ENCODE measurements around the gene NFAT5. TPM values are rescaled to one million over a fixed set of nuclear protein-coding genes. Genes with fewer than 3 reads are reported as not detected.
"Not testable (repeated sequence)": the region's sequence is repeated elsewhere in the genome, so short reads cannot be mapped to it uniquely, and the experiment has no call there.

NFAT5 gene
- total RNA-seq, 1 donor from 2014 or later = 48.9 TPM

DNA sequence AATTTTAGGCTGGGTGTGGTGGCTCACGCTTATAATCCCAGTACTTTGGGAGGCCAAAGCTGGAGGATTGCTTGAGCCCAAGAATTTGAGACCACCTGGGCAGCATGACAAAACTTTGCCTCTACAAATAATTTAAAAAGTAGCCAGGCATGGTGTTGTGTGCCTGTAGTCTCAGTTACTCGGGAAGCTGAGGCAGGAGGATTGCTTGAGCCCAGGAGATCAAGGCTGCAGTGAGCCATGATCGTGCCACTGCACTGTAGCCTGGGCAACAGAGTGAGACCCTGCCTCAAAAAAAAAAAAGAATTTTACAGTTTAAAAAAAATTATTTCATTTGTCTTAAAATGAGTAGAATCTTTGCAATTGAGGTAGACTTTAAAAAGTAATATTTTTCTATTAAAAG is 78.2 kb downstream of the NFAT5 start:
- H3K36me3 ChIP-seq = peaks cover 16 to 21% of the 10 kb centered on the region in 2 donors
- not testable (repeated sequence) for H3K27me3 ChIP-seq; H3K4me1 ChIP-seq; H3K4me3 ChIP-seq; H3K27ac ChIP-seq; H3K9me3 ChIP-seq; DNase-seq (ENCODE audit: low spot score in 2 of 2)
- intact Hi-C loops (cut with DNase I) = loop anchor here (10.0 kb wide), 1 partner anchor 249 kb away; no protein-coding TSS in a partner anchor

DNA sequence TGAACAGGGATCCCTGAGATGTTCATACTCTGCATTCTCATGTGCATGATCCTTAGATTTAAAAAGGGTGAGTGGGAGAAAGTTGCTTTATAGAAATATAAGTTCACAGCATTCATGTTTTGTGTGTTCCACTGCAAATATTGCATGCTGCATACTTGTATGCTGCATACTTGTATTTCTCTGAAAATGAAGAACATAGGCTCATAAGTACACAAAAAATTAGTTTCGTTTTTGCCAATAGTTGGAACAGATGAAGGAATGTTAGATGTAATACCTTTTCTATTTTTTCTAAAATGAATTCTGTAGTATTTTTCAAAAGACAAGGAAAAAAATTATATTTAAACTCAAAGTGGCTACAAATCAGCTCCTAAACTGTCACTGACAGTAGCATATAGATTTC is 79.0 kb downstream of the NFAT5 start:
- H3K4me1 ChIP-seq = peaks cover 0 to 2% of the 10 kb centered on the region in 2 donors
- DNase-seq (ENCODE audit: low spot score in 2 of 2) = no peak
- intact Hi-C loops (cut with DNase I) = loop anchor here (10.0 kb wide), 1 partner anchor 250 kb away; no protein-coding TSS in a partner anchor

DNA sequence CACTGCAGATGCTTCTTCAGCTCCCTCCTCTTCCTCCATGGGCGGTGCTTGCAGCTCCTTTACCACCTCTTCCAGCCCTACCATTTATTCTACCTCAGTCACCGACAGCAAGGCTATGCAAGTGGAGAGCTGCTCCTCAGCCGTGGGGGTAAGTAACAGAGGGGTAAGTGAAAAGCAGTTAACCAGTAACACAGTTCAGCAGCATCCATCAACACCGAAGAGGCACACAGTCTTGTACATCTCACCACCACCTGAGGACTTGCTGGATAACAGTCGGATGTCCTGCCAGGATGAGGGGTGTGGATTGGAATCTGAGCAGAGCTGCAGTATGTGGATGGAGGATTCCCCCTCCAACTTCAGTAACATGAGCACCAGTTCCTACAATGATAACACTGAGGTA is 81.3 kb downstream of the NFAT5 start:
- Histone ChIP-seq H3K27ac (no peak overlapping the region), H3K4me1 (peaks cover 0 to 2% of the 10 kb centered on the region in 2 donors), H3K9me3 (no peaks in the 10 kb centered on the region), H3K4me3 (no peak overlapping the region), H3K27me3 (no peaks in the 10 kb centered on the region), H3K36me3 (peaks cover 27 to 32% of the 10 kb centered on the region in 2 donors)
- intact Hi-C loops (cut with DNase I) = loop anchor here (10.0 kb wide), 1 partner anchor 252 kb away; no protein-coding TSS in a partner anchor
- no peak for DNase-seq (ENCODE audit: low spot score in 2 of 2)
- TF ChIP-seq, protein P1, sequence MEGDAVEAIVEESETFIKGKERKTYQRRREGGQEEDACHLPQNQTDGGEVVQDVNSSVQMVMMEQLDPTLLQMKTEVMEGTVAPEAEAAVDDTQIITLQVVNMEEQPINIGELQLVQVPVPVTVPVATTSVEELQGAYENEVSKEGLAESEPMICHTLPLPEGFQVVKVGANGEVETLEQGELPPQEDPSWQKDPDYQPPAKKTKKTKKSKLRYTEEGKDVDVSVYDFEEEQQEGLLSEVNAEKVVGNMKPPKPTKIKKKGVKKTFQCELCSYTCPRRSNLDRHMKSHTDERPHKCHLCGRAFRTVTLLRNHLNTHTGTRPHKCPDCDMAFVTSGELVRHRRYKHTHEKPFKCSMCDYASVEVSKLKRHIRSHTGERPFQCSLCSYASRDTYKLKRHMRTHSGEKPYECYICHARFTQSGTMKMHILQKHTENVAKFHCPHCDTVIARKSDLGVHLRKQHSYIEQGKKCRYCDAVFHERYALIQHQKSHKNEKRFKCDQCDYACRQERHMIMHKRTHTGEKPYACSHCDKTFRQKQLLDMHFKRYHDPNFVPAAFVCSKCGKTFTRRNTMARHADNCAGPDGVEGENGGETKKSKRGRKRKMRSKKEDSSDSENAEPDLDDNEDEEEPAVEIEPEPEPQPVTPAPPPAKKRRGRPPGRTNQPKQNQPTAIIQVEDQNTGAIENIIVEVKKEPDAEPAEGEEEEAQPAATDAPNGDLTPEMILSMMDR (IDR thresholded peaks at IDR 0.05) = no peak

More for the DNA sequence above, 79.0 kb downstream of the NFAT5 start:
- Histone ChIP-seq H3K27ac (no peak overlapping the region), H3K36me3 (peaks cover 17 to 27% of the 10 kb centered on the region in 2 donors), H3K27me3 (no peaks in the 10 kb centered on the region), H3K4me3 (no peak overlapping the region), H3K9me3 (no peaks in the 10 kb centered on the region)
- TF ChIP-seq, protein P1 (IDR thresholded peaks at IDR 0.05) = no peak

DNA sequence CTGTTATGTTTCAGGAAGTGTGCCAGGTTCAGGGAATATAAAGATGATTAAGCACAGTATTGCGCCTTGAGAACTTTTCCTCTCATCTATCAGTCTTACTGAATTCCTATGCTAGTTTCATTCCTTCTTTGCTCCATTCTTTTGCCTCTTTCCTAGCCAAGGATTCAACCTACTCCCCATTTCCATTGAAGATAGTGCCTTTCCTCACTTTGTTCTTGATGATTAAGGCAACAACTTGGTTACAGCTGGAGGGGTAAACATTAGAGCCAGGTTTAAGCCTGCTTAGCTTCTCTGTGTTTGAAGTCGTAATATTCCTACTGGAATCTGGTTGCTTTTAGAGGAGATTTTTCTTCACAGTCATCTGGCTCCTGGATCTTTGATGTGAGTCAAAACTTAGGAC is 85.5 kb downstream of the NFAT5 start:
- Histone ChIP-seq H3K27me3 (no peaks in the 10 kb centered on the region), H3K4me3 (no peak overlapping the region), H3K9me3 (no peaks in the 10 kb centered on the region), H3K4me1 (no peaks in the 10 kb centered on the region), H3K27ac (no peak overlapping the region), H3K36me3 (peaks cover 53 to 68% of the 10 kb centered on the region in 2 donors)
- intact Hi-C loops (cut with DNase I) = no loop called here
- DNase-seq (ENCODE audit: low spot score in 2 of 2) = no peak
- TF ChIP-seq, protein P1 (IDR thresholded peaks at IDR 0.05) = no peak

DNA sequence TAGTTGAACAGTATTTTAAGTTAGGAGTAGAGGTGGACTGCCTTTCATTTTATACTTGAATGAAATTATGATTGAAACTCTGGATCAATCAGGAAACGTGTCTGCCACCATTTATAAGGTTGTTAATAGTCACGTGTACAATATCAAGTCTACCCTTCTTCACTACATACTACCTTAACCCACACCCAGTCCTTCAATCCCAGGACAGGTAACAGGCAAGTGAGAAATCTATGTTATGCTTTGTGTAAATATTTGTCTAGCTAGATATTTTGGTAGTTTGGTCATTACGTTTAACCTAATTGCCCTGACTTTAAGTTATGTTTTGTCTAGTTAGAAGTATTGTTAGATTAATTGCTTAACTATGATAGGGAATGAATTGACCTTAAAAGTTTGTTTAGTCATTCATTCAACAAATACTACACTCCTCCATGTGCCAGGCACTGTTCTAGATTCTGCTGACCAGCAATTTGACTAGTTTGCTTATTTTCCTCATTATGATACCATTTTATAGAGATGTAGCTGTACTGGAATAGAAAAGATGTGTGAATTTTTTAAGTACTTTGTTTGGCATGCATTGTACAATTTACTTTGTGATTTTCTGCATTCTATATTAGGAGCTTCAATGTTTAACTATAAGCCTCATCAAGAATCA is 88.6 kb downstream of the NFAT5 start:
- Histone ChIP-seq H3K9me3 (no peaks in the 10 kb centered on the region), H3K4me3 (no peak overlapping the region), H3K27me3 (no peaks in the 10 kb centered on the region), H3K27ac (no peak overlapping the region), H3K4me1 (no peaks in the 10 kb centered on the region), H3K36me3 (peaks cover 42 to 68% of the 10 kb centered on the region in 2 donors)
- intact Hi-C loops (cut with DNase I) = no loop called here
- TF ChIP-seq, protein P1 (IDR thresholded peaks at IDR 0.05) = no peak
- no peak for DNase-seq (ENCODE audit: low spot score in 2 of 2)

DNA sequence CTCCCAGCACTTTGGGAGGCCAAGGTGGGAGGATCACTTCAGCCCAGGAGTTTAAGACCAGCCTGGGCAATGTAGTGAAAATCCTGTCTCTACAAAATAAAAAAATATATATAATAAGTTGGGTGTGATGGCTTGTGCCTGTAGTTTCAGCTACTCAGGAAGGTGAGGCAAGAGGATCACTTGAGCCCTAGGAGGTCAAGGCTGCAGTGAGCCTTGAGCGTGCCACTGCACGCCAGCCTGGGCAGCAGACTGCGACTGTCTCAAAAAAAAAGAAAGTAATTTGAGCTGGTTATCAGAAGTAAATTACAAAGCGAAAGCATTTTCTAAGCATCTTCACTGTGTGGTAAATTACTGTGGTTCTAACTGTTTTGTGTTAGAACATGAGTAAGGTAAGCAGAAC is 94.4 kb downstream of the NFAT5 start:
- TF ChIP-seq, protein P1 (IDR thresholded peaks at IDR 0.05) = no peak
- no peak overlapping the region for H3K27ac ChIP-seq
- intact Hi-C loops (cut with DNase I) = no loop called here

More for the DNA sequence above, 94.4 kb downstream of the NFAT5 start:
- H3K4me3 ChIP-seq = no peak overlapping the region
- no peak for DNase-seq (ENCODE audit: low spot score in 2 of 2)
- H3K9me3 ChIP-seq = no peaks in the 10 kb centered on the region
- H3K27me3 ChIP-seq = no peaks in the 10 kb centered on the region
- peaks cover 43 to 64% of the 10 kb centered on the region in 2 donors for H3K36me3 ChIP-seq
- no peaks in the 10 kb centered on the region for H3K4me1 ChIP-seq
